Measurements from ENCODE around the gene WDR5. TPM values are rescaled to one million over a fixed set of nuclear protein-coding genes. Genes with fewer than 3 reads are reported as not detected.
A peak's percentile ranks its signal among the peaks of the same experiment; 100 is the strongest.

WDR5 gene
- total RNA-seq, 2 experiments from 2014 or later: 41.0 to 42.5 TPM

GRCh38 chr9:134180786-134181647 is 45.1 kb downstream of the WDR5 start:
- Mint-ChIP-seq H3K36me3 (ENCODE audit: low read depth) (peaks cover 3% of the 10 kb centered on the region), H3K9me3 (peaks cover 7% of the 10 kb centered on the region), H3K4me3 (no peak overlapping the region), H3K27me3 (no peaks in the 10 kb centered on the region), H3K4me1 (peaks cover 34% of the 10 kb centered on the region), H3K27ac (no peak overlapping the region)
- ChIA-PET CTCF (interaction anchor here (2.7 kb wide), 1 partner anchor 10 kb away, joined by 7 read pairs; no protein-coding TSS in a partner anchor), POLR2A (no interaction called here)
- no peak for DNase-seq

GRCh38 chr9:134181648-134182034 is 45.8 kb downstream of the WDR5 start:
- peak overlapping the region; percentile 73 for H3K27ac Mint-ChIP-seq
- POLR2A ChIA-PET: no interaction called here
- peaks cover 34% of the 10 kb centered on the region for H3K4me1 Mint-ChIP-seq
- peaks cover 7% of the 10 kb centered on the region for H3K9me3 Mint-ChIP-seq
- peaks cover 3% of the 10 kb centered on the region for H3K36me3 Mint-ChIP-seq (ENCODE audit: low read depth)
- no peaks in the 10 kb centered on the region for H3K27me3 Mint-ChIP-seq
- H3K4me3 Mint-ChIP-seq: peak overlapping the region; percentile 38
- CTCF ChIA-PET: no interaction called here
- peak; percentile 40 for DNase-seq

GRCh38 chr9:134182554-134183085 is 46.7 kb downstream of the WDR5 start:
- ChIA-PET POLR2A (no interaction called here), CTCF (no interaction called here)
- DNase-seq: no peak
- peak overlapping the region; percentile 38 for H3K4me3 Mint-ChIP-seq
- H3K27me3 Mint-ChIP-seq: no peaks in the 10 kb centered on the region
- peaks cover 7% of the 10 kb centered on the region for H3K9me3 Mint-ChIP-seq
- H3K36me3 Mint-ChIP-seq (ENCODE audit: low read depth): peaks cover 3% of the 10 kb centered on the region
- H3K27ac Mint-ChIP-seq: peak overlapping the region; percentile 73
- peaks cover 34% of the 10 kb centered on the region for H3K4me1 Mint-ChIP-seq

- ChIA-PET POLR2A (no interaction called here), CTCF (interaction anchor here (1.3 kb wide), 1 partner anchor 17 kb away, joined by 4 read pairs; no protein-coding TSS in a partner anchor)
- Mint-ChIP-seq H3K9me3 (peaks cover 7% of the 10 kb centered on the region), H3K27ac (peak overlapping the region; percentile 31), H3K27me3 (peaks cover 6% of the 10 kb centered on the region), H3K36me3 (ENCODE audit: low read depth) (peaks cover 3% of the 10 kb centered on the region), H3K4me1 (peaks cover 24% of the 10 kb centered on the region), H3K4me3 (no peak overlapping the region)
- peak; percentile 44 for DNase-seq
These were observed 49.7 kb downstream of the WDR5 start for GRCh38 chr9:134185536-134186011.

- Mint-ChIP-seq H3K27me3 (peaks cover 6% of the 10 kb centered on the region), H3K4me3 (no peak overlapping the region), H3K27ac (no peak overlapping the region), H3K36me3 (ENCODE audit: low read depth) (peaks cover 3% of the 10 kb centered on the region), H3K9me3 (peaks cover 7% of the 10 kb centered on the region), H3K4me1 (peaks cover 18% of the 10 kb centered on the region)
- CTCF ChIA-PET: interaction anchor here (1.3 kb wide), 1 partner anchor 18 kb away, joined by 4 read pairs; no protein-coding TSS in a partner anchor
- DNase-seq: no peak
- POLR2A ChIA-PET: no interaction called here
These were observed 50.7 kb downstream of the WDR5 start for GRCh38 chr9:134186471-134187109.

- peaks cover 13% of the 10 kb centered on the region for H3K4me1 Mint-ChIP-seq
- CTCF ChIA-PET: interaction anchor here (1.3 kb wide), 1 partner anchor 18 kb away, joined by 4 read pairs; no protein-coding TSS in a partner anchor
- no peak overlapping the region for H3K4me3 Mint-ChIP-seq
- no peak for DNase-seq
- H3K36me3 Mint-ChIP-seq (ENCODE audit: low read depth): peaks cover 3% of the 10 kb centered on the region
- H3K9me3 Mint-ChIP-seq: peaks cover 7% of the 10 kb centered on the region
- no peak overlapping the region for H3K27ac Mint-ChIP-seq
- POLR2A ChIA-PET: no interaction called here
- H3K27me3 Mint-ChIP-seq: peaks cover 9% of the 10 kb centered on the region
These were observed 51.2 kb downstream of the WDR5 start for GRCh38 chr9:134187110-134187531.

- H3K27ac Mint-ChIP-seq: no peak overlapping the region
- CTCF ChIA-PET: interaction anchor here (0.6 kb wide), 2 partner anchors 273 to 382 kb away, joined by 3 to 6 read pairs; no protein-coding TSS in a partner anchor
These were observed 52.1 kb downstream of the WDR5 start for GRCh38 chr9:134187891-134188385.

GRCh38 chr9:134188386-134189144 is 52.7 kb downstream of the WDR5 start:
- ChIA-PET CTCF (no interaction called here), POLR2A (no interaction called here)
- H3K36me3 Mint-ChIP-seq (ENCODE audit: low read depth): no peaks in the 10 kb centered on the region
- no peaks in the 10 kb centered on the region for H3K9me3 Mint-ChIP-seq
- H3K4me3 Mint-ChIP-seq: no peak overlapping the region
- peaks cover 5% of the 10 kb centered on the region for H3K4me1 Mint-ChIP-seq
- H3K27me3 Mint-ChIP-seq: peaks cover 9% of the 10 kb centered on the region
- DNase-seq: no peak
- no peak overlapping the region for H3K27ac Mint-ChIP-seq

More at GRCh38 chr9:134187891-134188385, 52.1 kb downstream of the WDR5 start:
- Mint-ChIP-seq H3K4me3 (no peak overlapping the region), H3K27me3 (peaks cover 9% of the 10 kb centered on the region), H3K4me1 (peaks cover 5% of the 10 kb centered on the region), H3K9me3 (no peaks in the 10 kb centered on the region), H3K36me3 (ENCODE audit: low read depth) (no peaks in the 10 kb centered on the region)
- POLR2A ChIA-PET: no interaction called here
- no peak for DNase-seq

- CTCF ChIA-PET: no interaction called here
- no peak for DNase-seq
These were observed 53.2 kb downstream of the WDR5 start for GRCh38 chr9:134189145-134189469.

GRCh38 chr9:134189470-134190231 is 53.8 kb downstream of the WDR5 start:
- H3K36me3 Mint-ChIP-seq (ENCODE audit: low read depth): no peaks in the 10 kb centered on the region
- peaks cover 5% of the 10 kb centered on the region for H3K4me1 Mint-ChIP-seq
- no peaks in the 10 kb centered on the region for H3K9me3 Mint-ChIP-seq
- ChIA-PET CTCF (no interaction called here), POLR2A (no interaction called here)
- no peak overlapping the region for H3K27ac Mint-ChIP-seq
- DNase-seq: no peak
- no peak overlapping the region for H3K4me3 Mint-ChIP-seq
- peaks cover 9% of the 10 kb centered on the region for H3K27me3 Mint-ChIP-seq

More at GRCh38 chr9:134189145-134189469, 53.2 kb downstream of the WDR5 start:
- Mint-ChIP-seq H3K36me3 (ENCODE audit: low read depth) (no peaks in the 10 kb centered on the region), H3K4me1 (peaks cover 5% of the 10 kb centered on the region), H3K9me3 (no peaks in the 10 kb centered on the region), H3K27ac (peak overlapping the region; percentile 66), H3K27me3 (peaks cover 9% of the 10 kb centered on the region), H3K4me3 (no peak overlapping the region)
- POLR2A ChIA-PET: no interaction called here

GRCh38 chr9:134190232-134191121 is 54.6 kb downstream of the WDR5 start:
- no peak for DNase-seq
- POLR2A ChIA-PET: no interaction called here
- Mint-ChIP-seq H3K36me3 (ENCODE audit: low read depth) (no peaks in the 10 kb centered on the region), H3K4me3 (no peak overlapping the region), H3K27me3 (peaks cover 9% of the 10 kb centered on the region), H3K27ac (no peak overlapping the region), H3K4me1 (peaks cover 7% of the 10 kb centered on the region), H3K9me3 (no peaks in the 10 kb centered on the region)
- CTCF ChIA-PET: interaction anchor here (0.6 kb wide), 1 partner anchor 16 kb away, joined by 3 read pairs; no protein-coding TSS in a partner anchor
